ENCODE measurements around the gene CA12. TPM values are rescaled to one million over a fixed set of nuclear protein-coding genes. Genes with fewer than 3 reads are reported as not detected.
A peak's percentile ranks its signal among the peaks of the same experiment; 100 is the strongest.

The CA12 gene
- total and polyA plus RNA-seq, 12 donors = under 0.01 to 1.4 (median 0.31) TPM; not detected in 2

- Histone ChIP-seq H3K27ac (peak overlapping the region in 4 of 5 donors; percentile 67 to 93 (median 84)), H3K9me3 (replicated peaks in 1 of 3) (no peaks in the 10 kb centered on the region), H3K4me3 (peak overlapping the region in 3 of 4 donors; percentile 43 to 83 (median 77)), H3K4me1 (replicated peaks in 1 of 2) (peaks cover 5 to 14% of the 10 kb centered on the region in 2 donors), H3K27me3 (no peaks in the 10 kb centered on the region), H3K36me3 (replicated peaks in 1 of 2) (peaks cover 0 to 4% of the 10 kb centered on the region in 2 donors)
- intact Hi-C loops (cut with DNase I) = loop anchor here in 1 of 2 donors (10.0 kb wide), 1 partner anchor 72 kb away; no protein-coding TSS in a partner anchor
- DNase-seq = no peak
- no peak for TF ChIP-seq CTCF (IDR thresholded peaks at IDR 0.05)
- no peak for TF ChIP-seq POLR2A (IDR thresholded peaks at IDR 0.05)
- 14 to 17% (median 15%) methylated on average over 11 of the region's 11 CpGs for WGBS, 4 donors
Observed at GRCh38 chr15:63276342-63277037, 105.2 kb downstream of the CA12 start.

- no peak overlapping the region for H3K27ac ChIP-seq
- H3K4me3 ChIP-seq = no peak overlapping the region
- no peaks in the 10 kb centered on the region for H3K9me3 ChIP-seq (replicated peaks in 1 of 3)
- H3K36me3 ChIP-seq (replicated peaks in 1 of 2) = no peaks in the 10 kb centered on the region
- H3K4me1 ChIP-seq (replicated peaks in 1 of 2) = peaks cover 5 to 14% of the 10 kb centered on the region in 2 donors
- no peaks in the 10 kb centered on the region for H3K27me3 ChIP-seq
- 75 to 82% (median 78%) methylated on average over 3 of the region's 3 CpGs for WGBS, 4 donors
- intact Hi-C loops (cut with DNase I) = loop anchor here in 1 of 2 donors (10.0 kb wide), 1 partner anchor 70 kb away; no protein-coding TSS in a partner anchor
- TF ChIP-seq POLR2A (IDR thresholded peaks at IDR 0.05) = no peak
- no peak for TF ChIP-seq CTCF (IDR thresholded peaks at IDR 0.05)
- DNase-seq = no peak
Observed at GRCh38 chr15:63274427-63274826, 107.2 kb downstream of the CA12 start.

Other genes with a start within 250 kb of the CA12 start
- gene RPS27L, start 224.4 kb downstream of the CA12 start, total RNA-seq = 100 to 1,000 TPM in 7 of 9 donors, 10 to 100 TPM in 2; 45.1 to 294 (median 211) TPM
- gene RPS27L, start 224.4 kb downstream of the CA12 start, polyA plus RNA-seq = 100 to 1,000 TPM; 172 to 193 (median 193) TPM
- 10 to 100 TPM; 29.8 to 54.4 (median 35.6) TPM for gene RAB8B, start 192.2 kb downstream of the CA12 start, total RNA-seq
- gene RAB8B, start 192.2 kb downstream of the CA12 start, polyA plus RNA-seq = 10 to 100 TPM in 1 of 3 donors, 1 to 10 TPM in 2; 5.2 to 41.1 (median 8.4) TPM
- gene APH1B, start 104.2 kb downstream of the CA12 start, total RNA-seq = 10 to 100 TPM; 20.7 to 50.3 (median 33.4) TPM
- 10 to 100 TPM in 2 of 3 donors, 1 to 10 TPM in 1; 8.3 to 21.7 (median 14.7) TPM for gene APH1B, start 104.2 kb downstream of the CA12 start, polyA plus RNA-seq
- gene USP3, start 122.7 kb upstream of the CA12 start, total RNA-seq = 10 to 100 TPM; 26.4 to 55.0 (median 42.2) TPM
- gene USP3, start 122.7 kb upstream of the CA12 start, polyA plus RNA-seq = 10 to 100 TPM; 23.0 to 30.5 (median 29.9) TPM
- gene FBXL22, start 215.5 kb upstream of the CA12 start, total RNA-seq = under 1 TPM in 8 of 9 donors, not detected in 1; 0.22 to 0.93 (median 0.73) TPM
- 1 to 10 TPM in 2 of 3 donors, under 1 TPM in 1; 0.37 to 5.9 (median 1.0) TPM for gene FBXL22, start 215.5 kb upstream of the CA12 start, polyA plus RNA-seq